HepG2 (cell line): Measurements from ENCODE around the gene PTCRA. TPM values are rescaled to one million over a fixed set of nuclear protein-coding genes. Genes with fewer than 3 reads are reported as not detected.

Experiments
- EP300 ChIP-seq, 3 experiments: sonication (generic) in 1 of 3; formaldehyde crosslinking in 1 of 3; IDR thresholded peaks; 2 replicates each; pipeline versions ENCODE4 v1.5.1 to v1.6.1; 2011 to 2020; ENCODE audit warnings: low read depth in 2 of 3, low read length in 2 of 3, borderline replicate concordance in 1 of 3, improper control_type of control experiment in 1 of 3, mild to moderate bottlenecking in 1 of 3, missing genetic modification reagents in 1 of 3, moderate library complexity in 1 of 3
- HIVEP1 ChIP-seq: sonication (generic); formaldehyde crosslinking; IDR thresholded peaks from 2 replicates; pipeline ENCODE4 v1.4.0; 2020; ENCODE audit warnings: mild to moderate bottlenecking, missing genetic modification reagents
- HOXA7 ChIP-seq: sonication (generic); formaldehyde crosslinking; IDR thresholded peaks from 2 replicates; pipeline ENCODE4 v1.8.1; 2022; ENCODE audit warnings: mild to moderate bottlenecking, missing genetic modification reagents, moderate library complexity
- KDM4B ChIP-seq: sonication (generic); formaldehyde crosslinking; IDR thresholded peaks from 2 replicates; pipeline ENCODE4 v1.4.0; 2020; ENCODE audit warnings: missing genetic modification reagents
- LCORL ChIP-seq, 2 experiments: fragments of 450-650 bp in 1 of 2; sonication (generic) in 1 of 2; formaldehyde crosslinking in 1 of 2; IDR thresholded peaks; 2 replicates each; pipeline versions ENCODE4 v1.5.0 to v1.6.1; 2017 to 2020; ENCODE audit warnings: antibody characterized with exemption in 1 of 2, missing genetic modification reagents in 1 of 2
- NFE2L2 ChIP-seq: fragments of 150-350 bp; IDR thresholded peaks from 2 replicates; pipeline ENCODE4 v1.6.1; 2014; ENCODE audit warnings: low read length
- PTBP1 ChIP-seq: fragments of 200-400 bp; formaldehyde crosslinking; IDR thresholded peaks from 2 replicates; pipeline ENCODE4 v1.6.1; 2018; ENCODE audit warnings: low read length, low read depth; ENCODE audit not compliant: poor library complexity, severe bottlenecking
- SMAD1 ChIP-seq: sonication (generic); formaldehyde crosslinking; IDR thresholded peaks from 2 replicates; pipeline ENCODE4 v1.4.0; 2020; ENCODE audit warnings: missing genetic modification reagents, low read depth, mild to moderate bottlenecking, borderline replicate concordance
- SMARCC2 ChIP-seq: fragments of 450-650 bp; IDR thresholded peaks from 2 replicates; pipeline ENCODE4 v1.6.1; 2017; ENCODE audit warnings: antibody characterized with exemption, mild to moderate bottlenecking
- TCF7L2 ChIP-seq: IDR thresholded peaks from 2 replicates; pipeline ENCODE4 v1.6.1; 2011; ENCODE audit warnings: mild to moderate bottlenecking, low read depth, low read length, moderate library complexity
- ZBTB7B ChIP-seq: sonication (generic); formaldehyde crosslinking; IDR thresholded peaks from 2 replicates; pipeline ENCODE4 v1.4.0; 2020; ENCODE audit warnings: missing genetic modification reagents
- ZIK1 ChIP-seq: sonication (generic); formaldehyde crosslinking; IDR thresholded peaks from 2 replicates; pipeline ENCODE4 v1.5.0; 2020; ENCODE audit warnings: mild to moderate bottlenecking, low read depth, missing genetic modification reagents, borderline replicate concordance
- ZNF12 ChIP-seq: sonication (generic); formaldehyde crosslinking; IDR thresholded peaks from 2 replicates; pipeline ENCODE4 v1.5.0; 2020; ENCODE audit warnings: missing genetic modification reagents
- ZNF460 ChIP-seq: sonication (generic); formaldehyde crosslinking; IDR thresholded peaks from 2 replicates; pipeline ENCODE4 v1.5.1; 2020; ENCODE audit warnings: missing genetic modification reagents, mild to moderate bottlenecking, borderline replicate concordance
- ZNF557 ChIP-seq: sonication (generic); formaldehyde crosslinking; IDR thresholded peaks from 2 replicates; pipeline ENCODE4 v1.4.0; 2020; ENCODE audit warnings: missing genetic modification reagents
- ZNF572 ChIP-seq: sonication (generic); formaldehyde crosslinking; IDR thresholded peaks from 2 replicates; pipeline ENCODE4 v1.5.1; 2020; ENCODE audit warnings: mild to moderate bottlenecking, missing genetic modification reagents
- ZNF619 ChIP-seq: sonication (generic); formaldehyde crosslinking; IDR thresholded peaks from 2 replicates; pipeline ENCODE4 v1.4.0; 2020; ENCODE audit warnings: mild to moderate bottlenecking, missing genetic modification reagents
- polyA plus RNA-seq, 8 experiments: library from polyadenylated mRNA; depleted of rRNA in 3 of 8; stranded (reverse) in 7 of 8; unstranded in 1 of 8; fragments of >200 nt; fragmentation: Illumina TruSeq in 4 of 8; extraction: Trizol in 4 of 8; gene quantifications; 2 replicates each; pipeline versions ENCODE4 v1.2.1 to v1.2.3, GENCODE V29; 2011 to 2016; ENCODE audit warnings: low read depth in 4 of 8, missing spikeins in 1 of 8, mixed read lengths in 1 of 8; ENCODE audit not compliant: insufficient read depth in 1 of 8
- total RNA-seq, 5 experiments: library from RNA; depleted of rRNA; stranded (reverse); fragments of >200 nt; fragmentation: Illumina TruSeq; extraction: Trizol; gene quantifications; 2 replicates each; pipeline ENCODE4 v1.2.3, GENCODE V29; 2016; ENCODE audit warnings: low read depth in 1 of 5
- TF ChIP-seq, protein P1 (sequence below): sonication (generic); formaldehyde crosslinking; IDR thresholded peaks from 2 replicates; pipeline ENCODE4 v1.4.0; 2020; ENCODE audit warnings: mild to moderate bottlenecking, missing genetic modification reagents
- TF ChIP-seq, protein P2 (sequence below): IDR thresholded peaks from 2 replicates; pipeline ENCODE4 v1.6.1; 2012; ENCODE audit warnings: low read length, improper control_type of control experiment

The PTCRA gene
- total and polyA plus RNA-seq, 2 of the 13 experiments (the other 11 are each of a cell fraction or from before 2014, with no cell fraction given), result not detected

DNA sequence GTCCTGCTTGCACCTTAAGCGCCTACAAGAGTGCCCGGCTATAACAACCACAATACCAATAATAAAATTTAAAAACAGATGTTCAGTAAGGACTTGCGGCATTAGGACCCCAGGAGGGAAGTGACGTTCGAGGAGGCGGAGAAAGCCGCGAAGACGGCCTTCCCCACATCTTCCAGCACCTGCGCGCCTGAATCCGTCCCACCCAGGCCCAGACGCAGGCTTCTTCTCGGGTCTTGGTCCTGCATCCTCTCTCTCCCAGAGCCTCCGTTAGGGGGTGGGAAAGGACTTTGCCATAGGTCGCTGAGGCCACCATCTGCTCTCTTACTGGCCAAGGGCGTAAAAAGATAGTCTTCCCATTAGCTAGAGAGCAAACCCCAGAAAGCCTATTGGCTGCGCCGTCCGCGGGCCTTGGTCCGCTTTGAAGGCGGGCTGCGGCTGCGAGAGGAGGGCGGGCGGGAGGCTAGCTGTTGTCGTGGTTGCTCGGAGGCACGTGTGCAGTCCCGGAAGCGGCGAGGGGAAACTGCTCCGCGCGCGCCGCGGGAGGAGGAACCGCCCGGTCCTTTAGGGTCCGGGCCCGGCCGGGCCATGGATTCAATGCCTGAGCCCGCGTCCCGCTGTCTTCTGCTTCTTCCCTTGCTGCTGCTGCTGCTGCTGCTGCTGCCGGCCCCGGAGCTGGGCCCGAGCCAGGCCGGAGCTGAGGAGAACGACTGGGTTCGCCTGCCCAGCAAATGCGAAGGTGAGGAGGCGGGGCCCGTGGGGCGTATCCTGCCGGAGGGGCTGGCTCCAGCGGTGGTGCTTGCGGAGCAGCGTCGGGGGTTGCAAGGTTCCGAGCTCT is 13.3 kb downstream of the PTCRA start, which contains the start of gene CNPY3 (continued):
- TF ChIP-seq, protein P1, sequence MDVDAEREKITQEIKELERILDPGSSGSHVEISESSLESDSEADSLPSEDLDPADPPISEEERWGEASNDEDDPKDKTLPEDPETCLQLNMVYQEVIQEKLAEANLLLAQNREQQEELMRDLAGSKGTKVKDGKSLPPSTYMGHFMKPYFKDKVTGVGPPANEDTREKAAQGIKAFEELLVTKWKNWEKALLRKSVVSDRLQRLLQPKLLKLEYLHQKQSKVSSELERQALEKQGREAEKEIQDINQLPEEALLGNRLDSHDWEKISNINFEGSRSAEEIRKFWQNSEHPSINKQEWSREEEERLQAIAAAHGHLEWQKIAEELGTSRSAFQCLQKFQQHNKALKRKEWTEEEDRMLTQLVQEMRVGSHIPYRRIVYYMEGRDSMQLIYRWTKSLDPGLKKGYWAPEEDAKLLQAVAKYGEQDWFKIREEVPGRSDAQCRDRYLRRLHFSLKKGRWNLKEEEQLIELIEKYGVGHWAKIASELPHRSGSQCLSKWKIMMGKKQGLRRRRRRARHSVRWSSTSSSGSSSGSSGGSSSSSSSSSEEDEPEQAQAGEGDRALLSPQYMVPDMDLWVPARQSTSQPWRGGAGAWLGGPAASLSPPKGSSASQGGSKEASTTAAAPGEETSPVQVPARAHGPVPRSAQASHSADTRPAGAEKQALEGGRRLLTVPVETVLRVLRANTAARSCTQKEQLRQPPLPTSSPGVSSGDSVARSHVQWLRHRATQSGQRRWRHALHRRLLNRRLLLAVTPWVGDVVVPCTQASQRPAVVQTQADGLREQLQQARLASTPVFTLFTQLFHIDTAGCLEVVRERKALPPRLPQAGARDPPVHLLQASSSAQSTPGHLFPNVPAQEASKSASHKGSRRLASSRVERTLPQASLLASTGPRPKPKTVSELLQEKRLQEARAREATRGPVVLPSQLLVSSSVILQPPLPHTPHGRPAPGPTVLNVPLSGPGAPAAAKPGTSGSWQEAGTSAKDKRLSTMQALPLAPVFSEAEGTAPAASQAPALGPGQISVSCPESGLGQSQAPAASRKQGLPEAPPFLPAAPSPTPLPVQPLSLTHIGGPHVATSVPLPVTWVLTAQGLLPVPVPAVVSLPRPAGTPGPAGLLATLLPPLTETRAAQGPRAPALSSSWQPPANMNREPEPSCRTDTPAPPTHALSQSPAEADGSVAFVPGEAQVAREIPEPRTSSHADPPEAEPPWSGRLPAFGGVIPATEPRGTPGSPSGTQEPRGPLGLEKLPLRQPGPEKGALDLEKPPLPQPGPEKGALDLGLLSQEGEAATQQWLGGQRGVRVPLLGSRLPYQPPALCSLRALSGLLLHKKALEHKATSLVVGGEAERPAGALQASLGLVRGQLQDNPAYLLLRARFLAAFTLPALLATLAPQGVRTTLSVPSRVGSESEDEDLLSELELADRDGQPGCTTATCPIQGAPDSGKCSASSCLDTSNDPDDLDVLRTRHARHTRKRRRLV (CRISPR knock-in tag), result peak; percentile 96
- TF ChIP-seq EP300 (IDR thresholded peaks at IDR 0.05; ENCODE audit: low read depth in 2 of 2, low read length in 2 of 2) (peak in 1 of 2 experiments; percentile 8; a peak in 1 of 4 replicates), EP300 (CRISPR knock-in tag; IDR thresholded peaks at IDR 0.05; ENCODE audit: borderline replicate concordance) (0 out of 2 replicates have a peak, but pooled peaks have one; percentile 28), SMAD1 (CRISPR knock-in tag) (no peak), SMARCC2 (no peak), PTBP1 (peak; percentile 93), KDM4B (CRISPR knock-in tag) (0 out of 2 replicates have a peak, but pooled peaks have one; percentile 77), ZNF619 (peak; percentile 98), HIVEP1 (CRISPR knock-in tag) (peak; percentile 95), ZBTB7B (CRISPR knock-in tag) (peak; percentile 74), ZNF572 (CRISPR knock-in tag) (peak; percentile 93), TCF7L2 (no peak), HOXA7 (peak; percentile 98), ZNF557 (peak; percentile 83; the same call in 1 of the 2 replicates), LCORL (IDR thresholded peaks at IDR 0.05) (no peak), LCORL (CRISPR knock-in tag; IDR thresholded peaks at IDR 0.05) (peak; percentile 90), ZNF460 (CRISPR knock-in tag) (no peak), ZIK1 (CRISPR knock-in tag) (peak; percentile 87; the same call in 1 of the 2 replicates), NFE2L2 (no peak), ZNF12 (CRISPR knock-in tag) (peak; percentile 12; the same call in 1 of the 2 replicates)
- TF ChIP-seq, protein P2, sequence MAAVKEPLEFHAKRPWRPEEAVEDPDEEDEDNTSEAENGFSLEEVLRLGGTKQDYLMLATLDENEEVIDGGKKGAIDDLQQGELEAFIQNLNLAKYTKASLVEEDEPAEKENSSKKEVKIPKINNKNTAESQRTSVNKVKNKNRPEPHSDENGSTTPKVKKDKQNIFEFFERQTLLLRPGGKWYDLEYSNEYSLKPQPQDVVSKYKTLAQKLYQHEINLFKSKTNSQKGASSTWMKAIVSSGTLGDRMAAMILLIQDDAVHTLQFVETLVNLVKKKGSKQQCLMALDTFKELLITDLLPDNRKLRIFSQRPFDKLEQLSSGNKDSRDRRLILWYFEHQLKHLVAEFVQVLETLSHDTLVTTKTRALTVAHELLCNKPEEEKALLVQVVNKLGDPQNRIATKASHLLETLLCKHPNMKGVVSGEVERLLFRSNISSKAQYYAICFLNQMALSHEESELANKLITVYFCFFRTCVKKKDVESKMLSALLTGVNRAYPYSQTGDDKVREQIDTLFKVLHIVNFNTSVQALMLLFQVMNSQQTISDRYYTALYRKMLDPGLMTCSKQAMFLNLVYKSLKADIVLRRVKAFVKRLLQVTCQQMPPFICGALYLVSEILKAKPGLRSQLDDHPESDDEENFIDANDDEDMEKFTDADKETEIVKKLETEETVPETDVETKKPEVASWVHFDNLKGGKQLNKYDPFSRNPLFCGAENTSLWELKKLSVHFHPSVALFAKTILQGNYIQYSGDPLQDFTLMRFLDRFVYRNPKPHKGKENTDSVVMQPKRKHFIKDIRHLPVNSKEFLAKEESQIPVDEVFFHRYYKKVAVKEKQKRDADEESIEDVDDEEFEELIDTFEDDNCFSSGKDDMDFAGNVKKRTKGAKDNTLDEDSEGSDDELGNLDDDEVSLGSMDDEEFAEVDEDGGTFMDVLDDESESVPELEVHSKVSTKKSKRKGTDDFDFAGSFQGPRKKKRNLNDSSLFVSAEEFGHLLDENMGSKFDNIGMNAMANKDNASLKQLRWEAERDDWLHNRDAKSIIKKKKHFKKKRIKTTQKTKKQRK, result no peak
